22Rv1 (cell line): ENCODE results near the gene SHISA4.

Experiments used
- ZFX ChIP-seq: fragments of 450-650 bp; IDR thresholded peaks from 2 replicates; pipeline ENCODE4 v1.6.1; 2017; ENCODE audit warnings: antibody characterized with exemption, borderline replicate concordance
- TF ChIP-seq, protein P1 (sequence below): fragments of 450-650 bp; IDR thresholded peaks from 2 replicates; pipeline ENCODE4 v1.5.1; 2017; ENCODE audit warnings: mild to moderate bottlenecking

DNA sequence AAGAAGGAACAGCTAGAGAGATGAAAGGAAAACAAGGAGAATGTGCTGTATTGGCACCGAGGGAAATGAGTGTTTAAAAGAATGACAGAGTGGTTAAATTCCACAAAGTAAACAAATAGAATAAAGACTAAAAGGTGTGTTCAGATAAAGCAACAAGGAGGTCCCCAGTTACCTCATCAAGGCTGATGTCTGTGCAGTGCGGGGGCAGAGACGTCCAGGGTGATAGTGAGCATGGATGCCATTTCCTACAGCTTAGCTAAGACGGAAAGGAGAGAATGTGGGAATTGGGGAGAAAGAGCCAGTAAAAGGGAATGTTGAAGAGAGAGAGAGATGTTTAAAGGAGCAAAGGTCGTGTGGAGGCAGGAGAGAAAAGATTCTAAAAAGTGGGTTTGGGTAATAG lies 42.1 kb downstream of the SHISA4 start:
- TF ChIP-seq, protein P1, sequence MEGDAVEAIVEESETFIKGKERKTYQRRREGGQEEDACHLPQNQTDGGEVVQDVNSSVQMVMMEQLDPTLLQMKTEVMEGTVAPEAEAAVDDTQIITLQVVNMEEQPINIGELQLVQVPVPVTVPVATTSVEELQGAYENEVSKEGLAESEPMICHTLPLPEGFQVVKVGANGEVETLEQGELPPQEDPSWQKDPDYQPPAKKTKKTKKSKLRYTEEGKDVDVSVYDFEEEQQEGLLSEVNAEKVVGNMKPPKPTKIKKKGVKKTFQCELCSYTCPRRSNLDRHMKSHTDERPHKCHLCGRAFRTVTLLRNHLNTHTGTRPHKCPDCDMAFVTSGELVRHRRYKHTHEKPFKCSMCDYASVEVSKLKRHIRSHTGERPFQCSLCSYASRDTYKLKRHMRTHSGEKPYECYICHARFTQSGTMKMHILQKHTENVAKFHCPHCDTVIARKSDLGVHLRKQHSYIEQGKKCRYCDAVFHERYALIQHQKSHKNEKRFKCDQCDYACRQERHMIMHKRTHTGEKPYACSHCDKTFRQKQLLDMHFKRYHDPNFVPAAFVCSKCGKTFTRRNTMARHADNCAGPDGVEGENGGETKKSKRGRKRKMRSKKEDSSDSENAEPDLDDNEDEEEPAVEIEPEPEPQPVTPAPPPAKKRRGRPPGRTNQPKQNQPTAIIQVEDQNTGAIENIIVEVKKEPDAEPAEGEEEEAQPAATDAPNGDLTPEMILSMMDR, result no peak
- TF ChIP-seq ZFX, result no peak
